Epidermal melanocyte (primary cell): ENCODE results near the gene CMIP.

Experiments
- DNase-seq: peaks from one replicate; pipeline ENCODE4 v3.0.0; 2011; ENCODE audit warnings: low spot score; ENCODE audit not compliant: insufficient read length

The CMIP gene

GRCh38 chr16:81446907-81447268, 2.3 kb downstream of the CMIP start:
- no peak for DNase-seq

GRCh38 chr16:81447383-81448101, 2.9 kb downstream of the CMIP start:
- no peak for DNase-seq

GRCh38 chr16:81448154-81449131, 3.8 kb downstream of the CMIP start:
- no peak for DNase-seq

GRCh38 chr16:81449241-81449640, 4.6 kb downstream of the CMIP start:
- DNase-seq, result no peak

GRCh38 chr16:81449899-81450608, 5.4 kb downstream of the CMIP start:
- no peak for DNase-seq

- DNase-seq, result no peak
Measured at GRCh38 chr16:81450783-81451491, 6.3 kb downstream of the CMIP start.

GRCh38 chr16:81451753-81452680, 7.4 kb downstream of the CMIP start:
- no peak for DNase-seq

- DNase-seq, result no peak
Measured at GRCh38 chr16:81453091-81453728, 8.6 kb downstream of the CMIP start.

- no peak for DNase-seq
Measured at GRCh38 chr16:81454044-81454443, 9.4 kb downstream of the CMIP start.

- DNase-seq, result no peak
Measured at GRCh38 chr16:81455006-81455405, 10.4 kb downstream of the CMIP start.

- DNase-seq, result no peak
Measured at GRCh38 chr16:81455720-81456494, 11.3 kb downstream of the CMIP start.

- no peak for DNase-seq
Measured at GRCh38 chr16:81456523-81457325, 12.1 kb downstream of the CMIP start.

- DNase-seq, result no peak
Measured at GRCh38 chr16:81457326-81458133, 12.9 kb downstream of the CMIP start.

- no peak for DNase-seq
Measured at GRCh38 chr16:81458149-81458669, 13.6 kb downstream of the CMIP start.

- DNase-seq, result no peak
Measured at GRCh38 chr16:81458827-81459598, 14.4 kb downstream of the CMIP start.

GRCh38 chr16:81460075-81460474, 15.5 kb downstream of the CMIP start:
- DNase-seq, result no peak
